ENCODE measurements around the gene PACS2.
"Not testable (repeated sequence)": the region's sequence is repeated elsewhere in the genome, so short reads cannot be mapped to it uniquely, and the experiment has no call there.

Gene PACS2

DNA sequence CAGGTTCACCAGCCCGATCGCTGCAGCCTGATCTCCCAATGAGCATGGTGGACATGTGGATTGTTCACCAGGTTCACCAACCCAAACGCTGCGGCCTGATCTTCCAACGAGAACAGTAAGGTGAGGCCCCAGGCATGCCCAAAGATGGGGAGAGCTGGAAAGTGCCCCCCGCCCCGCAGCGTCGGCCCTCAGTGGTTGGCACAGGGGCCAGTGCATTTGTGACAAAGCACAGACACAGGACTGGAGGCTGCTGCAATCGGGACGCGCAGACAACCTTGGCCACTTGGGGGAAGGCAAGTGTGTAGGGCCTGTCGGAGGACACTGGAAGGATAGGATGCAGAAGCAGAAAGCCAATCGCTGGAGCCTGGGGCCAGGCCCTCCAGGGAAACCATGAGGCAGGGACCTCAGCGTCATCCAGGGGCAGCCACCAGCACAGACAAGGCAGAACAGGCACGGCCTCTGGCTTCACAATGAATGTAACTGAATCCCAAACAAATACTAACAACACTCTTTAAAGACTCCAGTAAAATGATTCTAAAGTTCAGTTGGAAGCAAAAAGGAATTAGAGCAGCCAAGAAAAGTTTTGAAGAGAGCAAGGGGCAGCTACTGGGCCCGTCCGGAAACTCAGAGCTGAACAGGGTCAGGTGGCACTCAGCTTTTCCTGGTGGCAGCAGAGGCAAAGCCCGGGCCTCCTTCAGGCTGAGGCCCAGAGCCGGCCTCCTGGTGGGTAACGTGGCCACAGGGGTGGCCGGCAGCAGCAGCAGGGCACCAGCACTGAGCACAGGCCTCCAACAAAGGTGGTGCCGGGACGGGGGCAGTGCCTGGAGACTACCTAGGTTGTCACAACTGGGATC is 27.1 kb upstream of the PACS2 start:
- no peak for DNase-seq (ENCODE audit: low read depth, low spot score)

DNA sequence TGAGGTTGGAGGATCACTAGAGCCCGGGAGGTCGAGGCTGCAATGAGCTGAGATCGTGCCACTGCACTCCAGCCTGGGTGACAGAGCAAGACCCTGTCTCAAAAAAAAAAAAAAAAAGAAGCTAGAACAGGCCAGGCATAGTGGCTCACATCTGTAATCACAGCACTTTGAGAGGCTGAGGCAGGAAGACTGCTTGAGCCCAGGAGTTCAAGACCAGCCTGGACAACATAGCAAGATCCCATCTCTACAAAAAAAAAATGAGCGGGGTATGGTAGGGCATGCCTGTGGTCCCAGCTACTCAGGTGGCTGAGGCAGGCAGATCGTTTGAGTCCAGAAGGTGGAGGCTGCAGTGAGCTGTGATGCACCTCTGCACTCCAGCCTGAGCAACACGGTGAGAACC is 25.6 kb upstream of the PACS2 start:
- not testable (repeated sequence) for DNase-seq (ENCODE audit: low read depth, low spot score)

DNA sequence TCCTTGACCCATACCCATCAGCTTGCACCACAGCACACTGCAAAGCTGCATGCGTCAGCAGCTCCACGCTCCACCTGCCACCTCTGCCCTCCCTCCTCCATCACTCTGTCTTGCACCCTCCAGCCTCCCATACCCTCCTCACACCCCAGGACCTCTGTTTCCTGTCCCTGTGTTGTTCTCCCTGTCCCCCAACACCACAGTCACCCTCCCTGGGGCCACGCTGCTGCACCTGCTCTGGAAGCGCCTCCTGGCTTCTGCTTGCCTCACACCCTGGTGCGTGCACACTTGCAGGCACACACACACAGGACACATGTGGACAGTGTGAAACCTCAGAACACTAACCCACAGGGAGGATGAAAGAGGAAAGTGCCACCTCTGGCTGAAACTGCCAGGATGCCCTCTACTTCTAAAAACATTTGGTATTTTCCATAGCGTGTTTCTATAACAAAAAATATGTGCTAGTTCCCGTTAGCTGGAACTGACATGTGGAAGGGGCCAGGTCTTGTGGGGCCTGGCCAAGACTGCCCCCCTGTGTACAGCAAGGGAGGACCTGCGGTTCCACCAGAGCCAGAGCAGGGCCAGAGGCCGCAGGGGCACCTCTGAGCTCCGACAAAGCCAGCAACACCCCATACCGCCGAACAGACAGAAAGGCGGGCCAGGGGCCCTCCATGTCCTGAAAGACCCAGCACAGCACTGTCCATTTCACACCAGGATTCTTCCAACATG is 23.8 kb upstream of the PACS2 start:
- no peak for DNase-seq (ENCODE audit: low read depth, low spot score)

DNA sequence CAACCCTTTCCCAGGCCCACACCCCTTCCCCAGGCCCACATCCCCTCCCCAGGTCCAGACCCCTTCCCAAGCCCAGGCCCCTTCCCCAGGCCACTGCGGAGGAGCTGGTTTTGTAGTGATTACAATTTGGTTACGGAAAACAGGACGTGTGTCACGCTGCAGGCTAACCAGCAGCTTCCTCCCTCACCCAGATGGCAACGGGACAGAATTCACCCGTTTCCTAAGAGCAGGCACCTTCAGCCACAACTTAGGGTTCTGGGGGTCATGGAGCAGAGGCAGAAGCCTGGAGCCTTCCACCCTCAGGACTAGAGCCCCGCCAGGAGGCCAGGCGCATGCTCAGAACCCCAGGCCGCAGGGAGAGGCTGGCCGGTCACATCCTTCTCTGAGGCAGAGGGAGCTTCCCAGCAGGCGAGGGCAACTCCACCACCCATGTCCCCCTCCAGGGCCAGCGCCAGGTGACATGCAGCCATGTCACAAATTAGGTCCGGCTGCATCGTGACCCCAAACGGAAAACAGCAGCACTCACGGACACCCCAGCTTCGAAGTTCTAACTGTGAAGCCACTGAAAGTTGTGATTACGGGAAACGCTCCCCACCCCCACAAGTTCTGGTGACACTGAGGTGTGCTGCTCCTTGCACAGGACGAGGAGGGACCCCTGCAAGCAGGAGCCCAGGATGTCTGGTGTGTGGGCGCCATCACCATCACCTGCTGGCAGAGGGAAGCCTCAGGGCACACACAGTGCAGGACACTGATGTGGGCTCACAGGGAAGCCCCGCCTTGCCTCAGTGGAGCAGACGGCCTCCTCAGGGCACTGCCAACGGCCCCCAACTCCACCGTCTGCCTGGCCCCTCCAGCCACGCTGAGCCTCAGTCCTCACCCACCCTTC is 21.5 kb upstream of the PACS2 start:
- no peak for DNase-seq (ENCODE audit: low read depth, low spot score)

DNA sequence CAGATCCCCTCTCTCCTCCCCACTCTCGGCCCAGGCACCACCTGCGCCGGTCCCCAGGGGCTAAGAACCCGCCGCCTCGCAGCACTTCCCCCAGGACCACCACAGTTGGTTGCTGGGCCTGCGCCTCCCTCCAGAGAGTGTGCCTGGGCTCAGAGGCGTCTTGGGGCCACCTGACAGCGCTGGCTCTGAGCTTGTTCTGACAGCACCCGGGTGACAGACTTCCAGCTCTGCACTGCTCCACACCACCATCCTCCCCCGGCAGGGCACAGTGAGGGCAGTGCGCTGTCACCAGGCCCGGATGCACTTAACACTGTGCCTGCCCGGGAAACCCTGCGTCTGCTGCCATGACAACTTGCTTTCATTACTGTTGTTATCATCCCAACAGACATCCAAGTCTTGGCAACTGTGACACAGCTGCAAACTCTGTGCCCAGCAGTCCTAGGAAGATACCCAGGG is 20.4 kb upstream of the PACS2 start:
- no peak for DNase-seq (ENCODE audit: low read depth, low spot score)

DNA sequence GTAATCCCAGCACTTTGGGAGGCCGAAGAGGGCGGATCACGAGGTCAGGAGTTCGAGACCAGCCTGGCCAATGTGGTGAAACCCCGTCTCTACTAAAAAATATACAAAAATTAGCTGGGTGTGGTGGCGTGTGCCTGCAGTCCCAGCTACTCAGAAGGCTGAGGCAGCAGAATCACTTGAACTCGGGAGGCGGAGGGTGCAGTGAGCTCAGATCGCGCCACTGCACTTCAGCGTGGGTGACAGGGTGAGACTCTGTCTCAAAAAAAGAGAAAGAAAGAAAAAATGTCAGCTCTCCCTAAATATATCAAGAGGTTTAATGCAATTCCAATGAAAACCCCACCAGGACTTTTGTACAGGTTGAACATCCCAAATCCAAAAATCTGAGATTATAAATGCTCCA is 17.2 kb upstream of the PACS2 start:
- not testable (repeated sequence) for DNase-seq (ENCODE audit: low read depth, low spot score)

DNA sequence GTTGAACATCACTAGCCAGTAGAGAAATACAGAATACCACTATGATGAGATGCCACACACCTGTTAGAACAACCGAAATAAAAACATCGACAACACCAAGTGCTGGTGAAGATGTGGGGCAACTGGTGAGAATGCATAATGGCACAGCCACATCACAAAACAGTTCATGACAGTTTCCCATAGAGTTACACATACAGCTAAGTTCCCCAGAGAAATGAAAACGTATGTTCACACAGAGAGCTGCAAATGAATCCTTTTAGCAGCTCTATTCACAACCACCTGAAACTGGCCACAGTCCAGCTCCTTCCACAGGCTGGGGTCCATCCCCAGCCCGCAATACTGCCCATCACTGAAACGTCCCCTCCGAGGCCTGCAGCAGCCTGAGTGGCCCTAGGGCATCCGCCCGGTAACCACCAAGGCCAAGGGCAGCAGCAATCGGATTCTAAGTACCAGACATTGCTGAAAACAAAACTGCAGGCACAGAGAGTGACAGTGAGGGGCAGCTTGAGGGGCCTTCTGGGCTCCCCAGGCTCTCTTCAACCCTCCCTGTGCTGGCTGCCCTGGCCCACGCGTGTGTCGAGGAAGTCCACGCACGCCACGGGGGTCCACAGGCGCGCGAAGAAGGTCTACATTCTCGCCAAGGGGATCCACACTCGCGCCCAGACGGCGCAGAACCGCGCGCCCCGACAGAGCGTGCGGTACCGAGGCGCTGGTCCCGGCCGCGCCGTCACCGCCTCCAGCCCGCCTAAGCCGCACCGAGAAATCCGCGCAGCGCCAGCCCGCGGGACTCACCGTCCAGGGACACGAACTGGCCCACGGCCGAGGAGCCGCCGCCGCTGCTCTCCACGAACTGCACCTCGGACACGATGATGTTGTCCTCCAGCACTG is 14.7 kb upstream of the PACS2 start:
- DNase-seq (ENCODE audit: low read depth, low spot score): no peak

DNA sequence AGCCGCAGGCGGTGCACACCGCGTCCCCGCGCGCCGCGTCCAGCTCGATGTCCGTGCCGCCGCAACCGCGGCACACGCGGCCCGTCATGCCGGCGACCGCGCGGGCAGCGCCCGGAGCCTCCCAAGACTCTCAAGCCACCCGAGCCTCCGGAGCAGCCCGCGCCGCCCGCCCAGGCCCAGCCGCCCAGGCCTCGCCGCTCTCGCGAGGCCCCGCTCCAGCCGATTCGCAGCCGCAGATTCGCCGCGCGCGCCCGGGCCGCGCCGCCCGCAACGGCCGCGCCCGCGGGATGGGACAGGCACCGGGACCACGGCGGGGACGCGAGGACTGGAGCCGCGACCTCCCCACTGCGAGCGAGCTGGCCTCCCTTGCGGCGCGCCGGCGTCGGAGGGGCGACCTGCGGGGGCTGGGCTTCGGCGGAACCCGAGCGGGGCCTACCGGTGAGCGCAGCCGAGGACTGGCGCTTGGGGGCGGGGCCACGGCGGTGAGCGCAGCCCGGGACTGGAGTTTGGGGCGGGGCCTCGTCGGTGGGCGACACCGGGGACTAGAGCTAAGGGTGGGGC is 13.9 kb upstream of the PACS2 start, which contains the start of gene BRF1:
Gene BRF1, minus strand, starts transcription at position 460 of the 561 bp plus-strand sequence. Its CDS starts 372 bp downstream, at position 88.
- DNase-seq (ENCODE audit: low read depth, low spot score): no peak

DNA sequence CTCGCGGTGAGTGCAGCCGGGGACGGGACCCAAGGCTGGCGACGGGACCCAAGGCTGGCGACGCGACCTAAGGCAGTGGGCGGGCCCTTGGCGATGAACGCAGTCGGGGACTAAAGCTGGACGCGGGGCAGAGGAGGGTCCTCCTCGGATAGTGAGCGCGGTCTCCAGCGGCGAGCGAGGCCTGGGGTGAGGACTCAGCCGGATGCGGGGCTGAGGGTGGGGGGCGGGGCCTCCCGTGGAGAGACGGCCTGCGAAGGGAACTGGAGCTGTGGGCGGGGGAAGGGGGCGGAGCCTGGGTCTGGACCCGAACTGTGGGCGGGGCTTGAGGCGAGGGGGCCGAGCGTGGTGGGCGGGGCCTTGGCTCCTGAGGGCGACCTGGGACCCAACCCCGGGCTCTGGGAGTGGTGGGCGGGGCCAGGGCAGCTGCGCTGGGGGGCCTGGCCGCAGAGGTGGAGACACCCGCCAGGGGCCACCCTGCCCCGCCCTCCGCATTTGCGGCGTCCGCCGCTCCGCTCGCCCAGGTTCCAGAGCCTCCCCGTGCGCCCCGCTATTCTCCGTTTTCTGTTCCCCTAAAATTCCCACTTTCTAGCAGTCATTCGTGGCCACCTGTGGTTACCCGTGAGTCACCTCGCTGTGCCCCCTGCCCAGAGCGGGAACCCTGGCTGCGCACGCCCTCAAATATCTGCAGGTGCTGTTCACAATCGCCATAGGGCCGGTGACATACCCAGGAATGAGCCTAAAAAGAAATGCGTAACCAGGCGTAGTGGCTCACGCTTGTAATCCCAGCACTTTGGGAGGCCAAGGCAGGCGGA is 13.2 kb upstream of the PACS2 start:
- DNase-seq (ENCODE audit: low read depth, low spot score): peak; percentile 69

GRCh38 chr14:105301915-105302249 is 12.7 kb upstream of the PACS2 start:
- DNase-seq (ENCODE audit: low read depth, low spot score): not testable (repeated sequence)

DNA sequence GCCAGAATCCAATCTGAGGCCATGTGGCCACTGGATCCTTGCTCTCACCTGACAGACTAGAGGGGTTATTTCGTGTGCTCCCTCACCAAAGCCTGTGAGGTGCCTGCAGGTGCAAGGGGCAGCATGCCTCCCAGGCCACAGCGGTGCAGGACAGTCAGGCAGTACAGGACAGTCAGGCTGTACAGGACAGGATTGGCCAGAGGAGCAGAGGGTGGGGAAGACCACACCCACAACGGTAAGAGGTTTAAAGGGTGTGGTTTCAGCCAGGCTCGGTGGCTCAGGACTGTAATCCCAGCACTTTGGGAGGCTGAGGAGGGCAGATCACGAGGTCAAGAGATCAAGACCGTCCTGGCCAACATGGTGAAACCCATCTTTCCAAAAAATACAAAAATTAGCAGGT is 10.6 kb upstream of the PACS2 start:
- no peak for DNase-seq (ENCODE audit: low read depth, low spot score)

- no peak for DNase-seq (ENCODE audit: low read depth, low spot score)
Measured at GRCh38 chr14:105304565-105304964, 10.0 kb upstream of the PACS2 start.

DNA sequence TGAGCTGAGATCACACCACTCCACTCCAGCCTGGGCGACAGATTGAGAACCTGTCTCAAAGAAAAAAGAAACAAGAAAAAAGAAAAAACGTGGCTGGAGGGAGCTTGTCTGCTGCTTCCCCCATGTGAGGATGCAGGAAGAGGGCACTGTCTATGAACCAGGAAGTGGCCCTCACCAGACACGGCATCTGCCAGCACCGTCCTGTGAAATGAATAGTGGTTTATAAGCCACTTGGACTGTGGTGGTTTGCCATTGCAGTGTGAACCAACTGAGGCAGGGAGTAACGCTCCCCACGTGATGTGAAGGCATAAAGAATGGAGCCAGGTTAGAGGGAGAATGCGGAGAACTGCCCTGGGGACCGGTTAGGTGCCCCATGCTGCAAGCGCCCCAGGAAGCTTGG is 9.2 kb upstream of the PACS2 start:
- no peak for DNase-seq (ENCODE audit: low read depth, low spot score)

GRCh38 chr14:105305791-105306190 is 8.8 kb upstream of the PACS2 start:
- DNase-seq (ENCODE audit: low read depth, low spot score): no peak

- DNase-seq (ENCODE audit: low read depth, low spot score): no peak
Measured at GRCh38 chr14:105307052-105307727, 7.4 kb upstream of the PACS2 start.

GRCh38 chr14:105309371-105309770 is 5.2 kb upstream of the PACS2 start:
- DNase-seq (ENCODE audit: low read depth, low spot score): no peak

- no peak for DNase-seq (ENCODE audit: low read depth, low spot score)
Measured at GRCh38 chr14:105311838-105312237, 2.7 kb upstream of the PACS2 start.

DNA sequence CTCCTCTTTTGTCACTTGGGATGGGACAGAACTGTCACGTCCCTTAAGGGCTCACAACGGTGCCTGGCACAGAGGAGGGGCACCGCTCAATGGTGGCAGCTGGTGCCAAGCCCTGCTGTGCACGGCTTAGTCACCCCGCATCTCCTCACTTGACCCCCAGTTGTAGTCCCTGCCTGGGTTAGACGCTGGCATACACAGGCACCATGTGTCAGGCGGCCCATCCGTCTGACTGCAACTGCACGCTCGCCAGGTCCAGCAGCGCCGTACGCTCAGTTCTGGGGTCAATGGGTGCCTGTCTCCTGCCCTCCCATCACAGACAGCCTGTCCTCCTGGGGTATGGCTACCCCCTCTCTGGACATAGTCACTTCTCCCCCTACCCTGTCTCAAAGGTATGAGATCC is 1.6 kb upstream of the PACS2 start:
- no peak for DNase-seq (ENCODE audit: low read depth, low spot score)
